Adrenal gland (tissue), 5 donors: ENCODE data around the gene P2RX2.

Experiments
- CTCF ChIP-seq, 6 experiments: fragments of 450-650 bp in 4 of 6; fragments of 200-600 bp in 2 of 6; sonication (generic) in 1 of 6; IDR thresholded peaks; 1 replicate in 5 of 6; 2 replicates in 1 of 6; pipeline versions ENCODE4 v1.5.1 to v1.8.0; 2016 to 2021; ENCODE audit warnings: antibody characterized with exemption in 6 of 6, mild to moderate bottlenecking in 2 of 6, moderate library complexity in 1 of 6
- POLR2A ChIP-seq, 2 donors: fragments of 450-650 bp; IDR thresholded peaks; one replicate each; pipeline ENCODE4 v1.6.1; 2017; ENCODE audit warnings: antibody characterized with exemption in 2 of 2, mild to moderate bottlenecking in 2 of 2, moderate library complexity in 1 of 2
- donor health status: DM: no; HTN: no; CAD: no.

GRCh38 chr12:132631666-132632065 lies 13.1 kb downstream of the P2RX2 start:
- no peak for TF ChIP-seq CTCF (IDR thresholded peaks at IDR 0.05)
- no peak for TF ChIP-seq POLR2A (IDR thresholded peaks at IDR 0.05)
